ENCODE data around the gene CAMKMT.

The CAMKMT gene

DNA sequence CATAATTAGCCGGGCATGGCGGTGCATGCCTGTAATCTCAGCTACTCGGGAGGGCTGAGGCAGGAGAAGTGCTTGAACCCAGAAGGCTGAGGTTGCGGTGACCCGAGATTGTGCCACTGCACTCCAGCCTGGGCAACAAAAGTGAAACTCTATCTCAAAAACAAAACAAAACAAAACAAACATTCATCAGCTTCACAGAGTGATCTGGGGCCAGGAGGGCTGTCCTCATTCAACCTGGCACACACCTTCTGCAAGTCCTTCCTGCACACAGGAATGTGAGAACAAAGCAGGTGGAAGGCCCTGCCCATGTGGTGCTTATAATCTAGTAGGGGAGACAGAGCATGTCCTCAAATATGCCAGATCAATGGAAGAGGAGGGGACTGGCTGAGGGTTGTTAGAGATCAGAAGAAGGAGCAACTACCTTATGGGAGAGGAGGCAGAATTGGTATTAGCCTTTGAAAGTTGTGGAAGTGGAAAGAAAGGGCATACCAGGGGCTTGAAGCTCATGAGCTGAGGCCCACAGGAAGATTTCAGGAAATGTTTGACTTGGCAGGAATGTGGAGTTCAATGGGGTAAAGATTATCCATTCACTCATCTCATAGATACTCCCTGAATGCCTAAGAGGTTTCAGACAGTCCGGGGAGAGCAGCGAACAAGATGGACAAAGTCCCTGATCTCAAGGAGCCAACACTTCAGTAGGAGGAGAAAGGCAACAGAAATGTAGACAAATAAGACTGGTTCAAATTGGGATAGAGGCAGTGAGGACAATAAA lies 424.5 kb downstream of the CAMKMT start:
- DNase-seq (ENCODE audit: low spot score): no peak
- Histone ChIP-seq H3K4me3 (no peak overlapping the region), H3K27ac (no peak overlapping the region)
- TF ChIP-seq, protein P1, sequence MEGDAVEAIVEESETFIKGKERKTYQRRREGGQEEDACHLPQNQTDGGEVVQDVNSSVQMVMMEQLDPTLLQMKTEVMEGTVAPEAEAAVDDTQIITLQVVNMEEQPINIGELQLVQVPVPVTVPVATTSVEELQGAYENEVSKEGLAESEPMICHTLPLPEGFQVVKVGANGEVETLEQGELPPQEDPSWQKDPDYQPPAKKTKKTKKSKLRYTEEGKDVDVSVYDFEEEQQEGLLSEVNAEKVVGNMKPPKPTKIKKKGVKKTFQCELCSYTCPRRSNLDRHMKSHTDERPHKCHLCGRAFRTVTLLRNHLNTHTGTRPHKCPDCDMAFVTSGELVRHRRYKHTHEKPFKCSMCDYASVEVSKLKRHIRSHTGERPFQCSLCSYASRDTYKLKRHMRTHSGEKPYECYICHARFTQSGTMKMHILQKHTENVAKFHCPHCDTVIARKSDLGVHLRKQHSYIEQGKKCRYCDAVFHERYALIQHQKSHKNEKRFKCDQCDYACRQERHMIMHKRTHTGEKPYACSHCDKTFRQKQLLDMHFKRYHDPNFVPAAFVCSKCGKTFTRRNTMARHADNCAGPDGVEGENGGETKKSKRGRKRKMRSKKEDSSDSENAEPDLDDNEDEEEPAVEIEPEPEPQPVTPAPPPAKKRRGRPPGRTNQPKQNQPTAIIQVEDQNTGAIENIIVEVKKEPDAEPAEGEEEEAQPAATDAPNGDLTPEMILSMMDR (IDR thresholded peaks at IDR 0.05): no peak

DNA sequence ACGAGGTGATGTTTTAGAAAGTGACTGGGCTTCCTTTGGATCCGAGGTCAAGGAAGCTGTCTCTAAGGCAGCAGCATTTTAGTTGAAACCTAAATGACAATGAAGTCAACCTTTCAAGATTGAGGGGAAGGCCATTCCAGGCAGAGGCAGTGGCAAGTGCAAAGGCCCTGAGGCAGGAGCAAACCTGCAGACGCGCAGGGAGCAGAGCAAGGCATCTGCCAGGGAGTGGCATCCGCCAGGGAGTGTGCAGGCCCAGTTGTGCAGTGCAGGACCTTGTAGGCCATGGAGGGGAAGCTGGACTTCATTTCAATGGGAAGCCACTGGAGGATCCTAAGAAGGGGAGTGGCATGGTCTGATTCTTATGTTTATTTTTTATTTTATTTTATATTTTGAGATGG lies 425.1 kb downstream of the CAMKMT start:
- DNase-seq (ENCODE audit: low spot score): no peak
- no peak overlapping the region for H3K27ac ChIP-seq
- TF ChIP-seq, protein P1 (IDR thresholded peaks at IDR 0.05): no peak
- H3K4me3 ChIP-seq: no peak overlapping the region

DNA sequence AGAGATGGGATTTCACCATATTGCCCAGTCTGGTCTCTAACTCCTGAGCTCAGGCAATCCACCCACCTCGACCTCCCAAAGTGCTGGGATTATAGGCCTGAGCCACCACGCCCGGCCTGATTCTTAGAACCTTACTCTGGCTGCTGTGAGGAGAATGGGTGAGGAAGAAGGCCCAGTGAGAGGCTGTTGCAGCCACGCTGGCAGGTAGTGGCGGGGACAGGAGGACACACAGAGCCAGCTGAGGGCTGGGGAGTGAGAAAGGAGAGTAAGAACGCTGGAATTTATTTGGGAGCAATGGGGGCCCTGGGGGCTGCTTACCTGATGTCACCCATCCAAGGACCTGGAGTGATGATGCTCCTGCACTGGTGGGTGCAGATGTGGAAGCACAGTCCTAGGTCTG lies 425.9 kb downstream of the CAMKMT start:
- Histone ChIP-seq H3K4me3 (no peak overlapping the region), H3K27ac (no peak overlapping the region)
- no peak for DNase-seq (ENCODE audit: low spot score)
- TF ChIP-seq, protein P1 (IDR thresholded peaks at IDR 0.05): no peak

DNA sequence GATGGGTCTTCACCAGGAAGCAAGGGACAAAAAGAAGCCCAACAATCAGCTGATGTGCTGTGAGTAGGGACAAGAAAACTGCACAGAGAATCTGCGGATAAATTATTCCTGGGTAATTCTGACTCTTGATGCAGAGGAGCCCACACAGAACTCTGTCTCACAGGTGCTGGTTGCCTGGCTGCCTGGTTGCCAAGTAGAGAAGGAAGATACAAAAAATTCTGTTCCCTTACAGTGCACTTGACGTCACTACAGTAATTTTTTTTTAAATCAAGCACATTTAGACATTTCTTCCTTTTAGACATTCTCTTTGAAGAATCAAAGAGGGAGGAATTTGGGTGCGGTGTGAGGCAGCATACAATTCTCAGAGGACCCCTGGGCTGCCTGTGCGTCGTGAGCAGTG lies 427.7 kb downstream of the CAMKMT start:
- no peak for DNase-seq (ENCODE audit: low spot score)
- Histone ChIP-seq H3K27ac (no peak overlapping the region), H3K4me3 (no peak overlapping the region)
- TF ChIP-seq, protein P1 (IDR thresholded peaks at IDR 0.05): no peak

DNA sequence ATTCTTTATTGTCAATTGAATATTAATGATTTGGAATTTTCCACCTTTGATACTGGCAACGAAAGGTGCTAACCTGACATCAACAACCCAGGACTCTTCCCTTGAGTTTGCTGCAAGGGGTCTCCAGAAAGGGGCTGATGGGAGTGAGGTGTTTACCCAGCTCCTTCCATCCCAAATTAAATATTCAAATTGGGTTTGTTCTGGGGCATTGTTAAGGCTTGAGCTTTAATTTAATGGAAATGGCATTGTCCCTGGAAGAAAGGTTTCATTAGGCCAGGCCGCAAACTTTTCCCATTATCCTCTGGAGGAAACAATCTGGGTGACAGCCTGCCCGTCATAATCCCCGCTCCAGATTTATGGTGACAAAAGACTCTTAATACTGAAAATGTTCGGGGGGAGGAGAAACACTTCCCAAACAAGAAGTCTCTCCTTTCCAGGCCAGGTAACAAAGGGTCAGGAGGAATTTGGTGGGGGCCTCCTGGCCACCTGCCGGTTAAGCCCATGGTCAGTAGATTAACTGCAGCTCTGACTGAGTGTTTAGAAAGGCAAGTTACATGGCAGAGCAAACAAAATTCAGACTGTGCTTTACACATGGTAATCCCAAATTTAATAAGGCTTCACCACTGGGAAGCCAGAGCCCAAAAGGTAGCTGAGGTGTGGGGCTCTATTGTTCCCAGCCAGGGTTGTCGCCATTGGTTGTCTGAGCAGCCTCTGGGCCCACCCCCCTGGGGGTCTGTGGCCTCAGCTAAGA lies 428.4 kb downstream of the CAMKMT start:
- DNase-seq (ENCODE audit: low spot score): no peak
- no peak overlapping the region for H3K27ac ChIP-seq
- no peak overlapping the region for H3K4me3 ChIP-seq
- TF ChIP-seq, protein P1 (IDR thresholded peaks at IDR 0.05): no peak

DNA sequence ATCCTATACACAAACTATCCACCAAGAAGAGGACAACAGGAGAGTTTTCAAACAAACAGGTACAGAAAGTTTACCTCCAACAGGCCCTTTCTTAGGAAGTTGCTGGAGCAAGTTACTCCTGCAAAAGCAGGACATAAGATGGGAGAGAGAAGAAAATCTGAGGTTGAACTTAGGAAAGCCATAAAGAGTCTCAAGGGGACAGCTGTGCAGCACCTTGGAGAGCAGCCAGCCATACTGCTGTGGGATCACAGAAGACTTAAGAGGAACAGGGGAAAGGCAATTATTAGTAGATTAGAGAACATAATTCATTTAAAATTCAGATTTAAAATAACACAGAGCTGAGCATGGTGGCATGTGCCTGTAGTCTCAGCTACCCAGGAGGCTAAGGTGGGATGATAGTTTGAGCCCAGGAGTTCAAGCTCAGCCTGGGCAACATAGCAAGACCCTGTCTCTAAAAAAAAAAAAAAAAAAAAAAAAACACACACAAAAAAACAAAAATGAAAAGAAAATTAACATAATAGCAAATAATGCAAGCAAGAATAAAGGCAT lies 431.6 kb downstream of the CAMKMT start:
- no peak for DNase-seq (ENCODE audit: low spot score)
- TF ChIP-seq, protein P1 (IDR thresholded peaks at IDR 0.05): no peak
- Histone ChIP-seq H3K4me3 (no peak overlapping the region), H3K27ac (no peak overlapping the region)
